ENCODE data around the gene ZNF845.
"Not testable (repeated sequence)": the region's sequence is repeated elsewhere in the genome, so short reads cannot be mapped to it uniquely, and the experiment has no call there.

The ZNF845 gene

DNA sequence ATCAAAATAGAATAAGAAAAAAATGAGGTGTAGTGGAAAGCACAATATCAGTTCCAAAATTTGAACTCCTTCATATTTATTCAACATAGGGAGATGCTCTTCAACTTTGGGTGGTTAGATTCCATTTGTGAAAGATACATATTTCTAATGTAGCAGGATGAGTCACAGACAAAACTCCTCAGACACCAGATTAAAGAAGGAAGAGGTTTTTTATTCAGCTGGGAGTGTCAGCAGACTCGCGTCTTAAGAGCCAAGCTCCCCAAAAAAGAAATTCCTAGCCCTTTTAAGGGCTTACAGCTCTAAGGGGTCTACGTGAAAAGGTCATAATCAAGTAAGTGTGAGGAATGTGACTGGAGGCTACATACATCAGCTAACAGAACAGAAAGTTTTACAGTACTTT lies 54.6 kb downstream of the ZNF845 start:
- no peak for DNase-seq

DNA sequence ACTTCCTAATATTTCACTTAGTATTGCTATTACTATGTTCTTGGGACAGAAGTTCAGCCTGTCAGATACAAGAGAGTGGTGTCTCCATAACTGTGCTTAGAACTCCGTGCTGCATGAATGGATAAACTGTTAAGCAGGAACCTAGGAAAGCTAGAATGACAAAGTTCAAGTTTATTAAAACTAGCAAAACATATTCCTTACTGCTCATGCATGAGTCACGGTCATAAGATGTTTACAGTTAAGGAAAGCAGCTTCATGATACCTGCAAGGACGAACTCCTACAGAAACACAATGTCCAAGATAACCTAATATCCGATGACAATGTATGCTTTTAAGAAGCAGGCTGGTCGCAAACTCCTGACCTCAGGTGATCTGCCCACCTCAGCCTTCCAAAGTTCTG lies 55.4 kb downstream of the ZNF845 start:
- no peak for DNase-seq

GRCh38 chr19:53389571-53389970 lies 56.0 kb downstream of the ZNF845 start:
- DNase-seq: no peak

DNA sequence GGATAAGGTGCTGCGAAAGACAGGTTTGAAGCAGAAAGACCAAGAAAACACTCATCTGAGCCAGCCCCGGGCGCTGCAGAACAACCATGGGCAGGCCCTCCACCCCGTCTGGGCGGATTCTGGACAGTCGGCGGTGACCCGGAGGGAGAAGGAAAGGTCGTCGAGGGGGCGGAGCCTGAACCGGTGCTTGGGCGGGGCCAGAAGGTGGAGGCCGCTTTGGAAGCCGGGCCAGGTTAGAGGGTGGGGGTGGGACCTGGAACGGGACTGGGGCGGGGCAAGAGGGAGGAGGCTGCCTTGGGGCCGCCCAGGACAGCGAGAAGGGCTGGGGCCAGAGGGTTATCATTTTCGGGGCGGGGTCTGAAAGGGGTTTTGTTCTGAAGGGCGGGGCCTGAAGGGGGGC lies 56.4 kb downstream of the ZNF845 start:
- no peak for DNase-seq

DNA sequence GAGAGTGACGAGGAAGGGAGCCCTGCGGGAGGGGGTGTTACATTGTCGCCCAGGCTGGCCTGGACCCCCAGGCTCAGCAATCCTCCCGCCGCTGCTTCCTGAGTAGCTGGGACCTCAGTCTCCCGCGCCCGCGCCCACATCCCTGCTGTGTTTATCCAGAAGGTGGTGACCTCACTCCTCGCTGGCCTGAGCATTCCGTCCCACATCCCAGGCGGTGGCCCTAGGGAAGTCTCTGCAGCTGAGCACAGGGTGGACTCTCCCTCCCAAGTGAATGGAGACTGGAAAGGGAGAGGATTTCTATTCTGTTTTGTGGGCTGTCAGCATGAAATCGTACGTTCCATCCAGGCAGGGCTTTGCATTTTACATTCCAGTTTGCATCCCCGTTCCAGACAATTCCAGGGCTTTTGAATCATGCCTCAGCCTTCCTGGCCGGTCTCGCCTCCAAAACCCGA lies 61.0 kb downstream of the ZNF845 start:
- no peak for DNase-seq

- DNase-seq: peak; percentile 23
Observed at GRCh38 chr19:53394974-53395839, 61.7 kb downstream of the ZNF845 start, which contains the start of gene ZNF765. ZNF765 (plus strand) TSS chr19:53395149; CDS start chr19:53398016, 2,867 bp downstream.

GRCh38 chr19:53395840-53396524 lies 62.4 kb downstream of the ZNF845 start:
- DNase-seq: not testable (repeated sequence)

DNA sequence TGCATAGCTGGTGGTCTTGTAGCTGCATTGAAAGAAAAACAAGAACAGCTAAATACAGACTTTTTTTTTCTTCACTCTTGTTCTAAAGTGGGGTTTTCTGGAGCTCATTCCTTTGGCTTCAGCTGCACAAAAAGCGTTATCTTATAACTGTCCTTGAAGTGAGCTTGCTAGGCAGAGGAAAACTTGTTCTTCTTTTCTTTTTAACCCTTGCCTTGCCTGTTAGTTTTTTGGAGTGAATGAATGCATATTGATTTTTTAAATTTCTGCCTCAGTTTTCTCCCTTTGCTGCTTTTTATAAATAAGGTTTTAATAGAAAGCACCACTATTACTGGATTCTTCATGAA lies 62.9 kb downstream of the ZNF845 start:
- no peak for DNase-seq

DNA sequence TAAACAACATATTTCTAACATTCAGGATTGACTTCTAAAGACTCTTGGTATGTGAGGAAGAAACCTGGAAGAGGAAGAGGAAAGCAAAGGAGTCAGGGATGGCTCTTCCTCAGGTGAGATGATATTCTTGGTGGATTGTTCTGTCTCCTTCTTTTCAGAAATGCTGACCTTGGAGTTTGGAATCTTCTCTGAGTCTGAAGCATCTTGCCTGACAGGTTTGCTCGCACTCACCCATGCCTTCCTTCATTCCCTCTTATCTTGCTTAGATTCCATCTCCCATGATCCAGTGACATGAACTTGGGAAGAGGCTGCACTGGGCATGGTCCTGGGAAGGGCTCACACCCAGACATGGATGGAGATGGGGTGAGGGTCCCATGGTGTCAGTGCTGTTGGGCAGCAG lies 64.4 kb downstream of the ZNF845 start:
- DNase-seq: not testable (repeated sequence)
